HG02642 (cell line): ENCODE results near the gene AP5Z1.

Experiments used
- ATAC-seq: cut with Tn5 transposase; IDR thresholded peaks from one replicate; pipeline ENCODE4 v1.9.1; 2021; ENCODE audit warnings: mild to moderate bottlenecking; ENCODE audit not compliant: unreplicated experiment, poor library complexity

Gene AP5Z1

DNA sequence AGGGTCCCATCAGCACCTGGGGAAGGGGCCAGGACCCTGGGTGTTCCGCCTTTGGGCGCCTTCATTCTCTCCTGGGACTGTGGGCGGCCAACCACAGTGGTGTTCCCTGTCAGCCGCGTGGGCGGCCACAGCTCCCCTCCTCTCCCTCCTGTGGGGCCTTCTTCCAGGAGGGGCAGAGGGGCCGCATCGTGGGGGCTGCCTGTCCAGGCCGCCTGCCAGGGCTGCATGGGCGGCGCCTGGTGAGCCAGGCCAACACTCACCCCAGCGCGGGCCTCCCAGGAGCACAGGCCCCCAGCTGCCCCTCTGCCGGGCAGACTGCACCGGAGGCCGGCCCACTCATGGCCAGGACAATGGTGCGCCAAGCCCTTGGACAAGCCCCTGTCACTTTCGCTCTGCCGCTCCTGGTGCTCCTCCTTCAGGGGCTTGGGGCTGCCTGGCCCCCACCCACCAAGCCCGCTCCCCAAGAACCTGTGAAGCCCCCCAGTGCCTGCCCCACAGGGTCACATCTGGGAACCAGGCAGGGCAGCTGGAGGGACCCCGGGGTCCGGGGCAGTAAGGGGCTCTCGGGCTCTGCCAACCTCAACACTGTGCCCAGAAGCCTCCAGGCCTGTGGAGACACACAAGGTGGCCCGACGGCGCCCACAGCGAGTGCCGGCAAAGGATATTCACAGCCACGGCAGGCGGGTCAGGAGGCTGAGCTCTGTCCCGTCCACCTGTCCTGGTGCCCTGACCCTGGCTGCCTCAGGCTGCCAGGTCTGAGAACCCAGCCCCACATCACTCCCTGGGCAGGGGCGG lies 42.8 kb downstream of the AP5Z1 start:
- no peak for ATAC-seq

DNA sequence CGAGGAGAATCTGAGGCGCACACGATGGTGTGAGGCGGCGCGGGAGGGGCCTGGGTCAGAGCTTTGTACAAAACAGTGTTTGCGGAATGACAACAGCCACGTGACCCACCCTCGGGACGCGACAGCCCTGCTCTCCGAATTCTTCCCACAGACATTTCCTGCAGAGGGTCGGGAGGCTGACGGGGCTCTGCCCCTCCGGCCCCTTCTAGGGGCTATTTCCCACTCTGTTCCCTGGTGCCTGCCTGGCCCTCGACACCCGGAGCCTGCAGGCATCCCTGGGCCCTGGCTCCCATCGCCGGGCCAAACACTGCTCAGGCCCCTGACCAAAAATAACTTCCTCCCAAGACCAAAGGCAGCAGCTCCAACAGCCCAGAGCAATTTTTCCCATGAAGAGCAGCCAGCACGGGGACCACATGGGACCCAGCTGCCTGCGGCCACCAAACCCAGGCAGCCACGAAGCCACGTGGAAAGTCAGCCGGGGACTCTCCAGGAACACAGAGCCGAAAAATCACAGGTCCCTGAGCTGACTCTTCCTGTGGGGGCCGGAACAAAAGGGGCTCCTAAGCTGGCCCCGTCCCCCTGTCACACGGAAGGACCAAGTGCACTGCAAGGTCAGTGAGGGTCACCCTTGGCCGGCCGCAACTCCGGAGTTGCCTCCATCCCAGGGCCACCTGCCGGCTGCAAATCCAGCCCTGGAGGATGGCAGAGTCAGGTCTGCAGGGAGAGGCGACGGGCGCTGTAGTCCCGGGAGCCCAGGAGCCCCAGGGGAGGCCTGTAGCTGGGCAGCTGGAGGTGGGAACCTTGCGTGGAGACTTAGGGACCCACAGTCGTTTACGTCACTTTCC lies 44.4 kb downstream of the AP5Z1 start:
- no peak for ATAC-seq

DNA sequence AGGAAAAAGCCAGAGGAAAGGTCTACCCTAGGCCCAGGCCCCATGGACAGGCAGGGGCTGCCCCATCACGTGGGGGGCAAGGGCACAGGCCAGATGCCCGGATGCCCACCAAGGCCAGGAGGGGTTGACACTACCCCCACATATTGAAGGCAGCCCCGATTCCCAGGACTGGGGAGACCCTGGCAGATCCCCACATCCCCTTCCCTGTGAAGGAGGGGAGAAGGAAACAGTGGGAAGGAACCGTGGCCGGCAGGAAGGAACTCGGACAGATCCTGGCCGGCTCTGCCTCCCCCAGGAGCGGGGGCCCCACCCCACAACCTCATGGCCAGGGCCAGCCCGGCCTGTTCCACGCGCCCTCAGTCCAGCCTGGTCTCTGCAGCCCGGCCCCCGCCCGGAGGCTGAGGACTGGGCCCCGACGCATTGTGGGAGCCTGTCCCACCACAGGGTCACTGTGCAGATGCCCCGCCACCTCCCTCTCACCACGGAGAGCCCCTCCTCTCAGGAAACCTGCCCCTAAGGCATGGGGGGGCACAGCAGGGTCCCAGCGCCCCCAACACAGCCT lies 45.1 kb downstream of the AP5Z1 start:
- no peak for ATAC-seq

- ATAC-seq: no peak
These were observed 45.6 kb downstream of the AP5Z1 start for GRCh38 chr7:4820967-4821471.

- no peak for ATAC-seq
These were observed 47.3 kb downstream of the AP5Z1 start for GRCh38 chr7:4822677-4823076.

- no peak for ATAC-seq
These were observed 48.2 kb downstream of the AP5Z1 start for GRCh38 chr7:4823441-4824119.

DNA sequence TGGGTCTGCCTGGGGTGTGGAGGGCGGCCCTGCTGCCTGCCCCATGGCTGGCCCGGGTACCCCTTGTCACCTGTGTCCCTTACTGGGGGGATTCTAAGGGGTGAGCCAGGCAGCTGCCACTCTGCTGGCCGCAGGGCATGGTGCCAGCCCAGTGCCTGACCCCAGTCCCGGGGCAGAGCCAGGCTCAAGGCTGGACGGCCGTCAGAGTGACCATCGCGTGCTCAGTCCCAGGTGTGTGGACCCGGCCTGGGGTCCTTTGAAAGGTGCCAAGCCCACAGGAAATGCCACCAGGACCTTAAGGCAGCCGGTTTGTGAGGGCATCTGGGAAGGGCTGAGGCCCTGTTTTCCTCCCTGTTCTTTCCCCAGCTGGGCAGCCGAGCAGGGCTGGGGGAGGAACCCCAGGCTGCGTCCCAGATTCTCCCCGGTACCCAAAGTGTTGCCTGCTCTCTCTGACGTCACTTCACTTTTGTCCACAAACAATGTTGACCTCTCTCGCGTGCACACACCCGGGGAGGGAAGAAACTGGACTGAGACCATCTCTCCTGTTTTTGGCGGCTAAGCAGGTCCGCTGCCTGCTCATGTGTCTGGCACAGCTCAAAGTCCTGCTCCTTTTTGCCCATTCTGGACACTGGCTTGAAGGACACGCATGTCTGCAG lies 48.8 kb downstream of the AP5Z1 start:
- ATAC-seq: no peak

DNA sequence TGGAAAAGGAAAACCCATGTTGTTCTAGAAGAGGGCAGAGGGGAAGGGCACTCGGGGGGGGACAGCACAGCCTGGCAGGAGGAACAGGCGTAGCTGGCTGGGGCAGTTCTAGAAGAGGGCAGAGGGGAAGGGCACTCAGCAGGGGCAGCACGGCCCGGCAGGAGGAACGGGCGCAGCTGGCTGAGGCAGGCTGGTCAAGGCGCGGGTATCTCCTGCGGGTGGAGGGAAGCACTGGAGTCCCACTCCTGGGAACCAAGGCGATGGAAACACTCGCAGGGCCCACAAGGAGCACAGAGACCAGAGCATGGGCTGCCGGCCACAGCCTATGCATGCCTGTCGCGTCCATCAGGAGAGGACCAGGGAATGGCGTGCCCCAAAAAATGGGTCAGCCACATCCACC lies 49.7 kb downstream of the AP5Z1 start:
- ATAC-seq: no peak

DNA sequence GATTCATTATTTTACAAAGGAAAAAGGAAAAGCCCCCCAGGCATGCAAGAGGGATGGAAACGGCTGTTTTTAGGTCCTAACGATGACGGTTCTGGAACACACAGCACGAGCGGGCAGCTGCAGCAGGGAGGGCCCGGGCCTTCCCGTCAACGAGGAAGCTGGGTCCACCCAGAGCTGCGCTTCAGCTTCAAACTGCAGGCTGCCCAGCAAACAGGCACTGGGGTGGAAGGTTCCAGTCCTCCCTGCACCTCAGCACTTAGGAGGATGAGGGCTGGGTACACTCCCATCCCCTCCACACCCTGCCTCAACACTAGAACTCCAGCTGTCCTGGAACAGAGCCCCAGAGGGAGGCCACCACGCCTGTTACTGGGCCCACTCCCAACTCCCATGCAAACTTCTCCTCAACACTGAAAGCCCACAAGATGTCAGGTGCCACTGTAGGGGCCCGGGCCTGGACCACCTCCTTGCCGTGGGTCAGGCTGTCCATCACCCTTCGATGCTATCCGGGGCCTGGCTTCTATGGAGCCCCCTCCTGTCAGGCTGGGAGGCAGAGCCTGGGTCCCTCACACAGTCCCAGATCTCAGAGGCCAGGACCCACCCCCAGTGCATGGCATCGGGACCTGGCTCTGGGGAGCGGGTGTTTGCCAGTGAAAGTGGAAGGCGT lies 53.4 kb downstream of the AP5Z1 start:
- no peak for ATAC-seq

- no peak for ATAC-seq
These were observed 54.8 kb downstream of the AP5Z1 start for GRCh38 chr7:4830176-4830575.

- ATAC-seq: no peak
These were observed 56.5 kb downstream of the AP5Z1 start for GRCh38 chr7:4831723-4832495.

DNA sequence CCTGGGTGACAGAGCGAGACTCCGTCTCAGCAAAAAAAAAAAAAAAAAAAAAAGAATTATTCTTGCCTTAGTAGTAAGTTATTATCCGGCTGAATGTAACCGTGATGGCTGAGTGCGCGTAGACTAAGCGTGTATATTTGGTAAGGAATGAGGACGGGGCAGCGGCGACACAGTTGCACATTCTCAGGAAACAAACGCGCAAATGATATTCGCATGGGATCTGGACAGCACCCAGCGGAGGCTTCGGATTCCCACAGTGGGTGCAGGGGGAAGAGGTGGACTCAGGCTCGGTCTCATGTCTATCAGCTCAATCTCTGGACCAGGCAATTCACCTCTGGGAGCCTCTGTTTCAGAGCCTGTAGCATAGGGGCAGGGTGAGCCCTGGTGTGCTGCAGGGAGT lies 57.3 kb downstream of the AP5Z1 start:
- ATAC-seq: no peak

- no peak for ATAC-seq
These were observed 57.8 kb downstream of the AP5Z1 start for GRCh38 chr7:4833176-4833575.

- ATAC-seq: no peak
These were observed 58.5 kb downstream of the AP5Z1 start for GRCh38 chr7:4833691-4834600.

DNA sequence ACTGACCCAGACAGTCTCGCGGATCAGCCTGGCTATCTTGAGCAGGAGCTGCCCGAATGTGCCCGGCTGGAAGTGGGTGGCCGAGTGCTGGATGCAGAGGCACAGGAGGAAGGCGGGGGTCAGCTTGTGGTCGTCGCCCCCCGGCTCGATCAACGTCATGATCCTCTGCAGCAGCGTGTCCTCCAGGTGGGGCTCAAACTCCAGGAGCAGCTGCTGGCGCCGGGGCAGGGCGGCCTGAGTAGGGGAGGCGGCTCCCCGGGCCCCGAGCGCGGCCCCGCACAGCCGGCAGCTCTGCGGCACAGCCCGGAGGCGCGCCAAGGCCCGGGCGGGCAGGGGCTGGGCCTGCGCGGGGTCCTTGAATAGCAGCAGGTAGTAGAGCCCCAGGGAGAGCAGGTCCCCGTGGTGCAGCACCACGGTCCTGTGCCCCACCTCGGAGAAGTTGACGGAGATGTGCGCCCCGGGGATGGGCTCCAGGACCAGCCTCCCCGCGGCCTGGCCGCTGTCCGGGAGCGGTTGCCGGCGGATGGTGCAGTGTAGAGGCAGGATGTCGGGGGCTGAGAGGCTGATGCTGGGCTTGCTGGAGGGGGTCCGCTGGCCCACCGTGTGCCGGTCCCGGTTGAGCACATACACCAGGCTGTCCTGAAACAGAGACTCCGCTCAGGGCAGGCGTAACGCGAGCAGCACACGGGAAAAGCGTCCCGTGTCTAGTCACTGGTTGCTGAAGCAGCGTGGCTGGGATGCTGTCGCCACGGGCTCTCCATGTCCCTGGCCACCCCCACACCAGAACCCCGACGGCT lies 59.4 kb downstream of the AP5Z1 start:
- ATAC-seq: no peak

GRCh38 chr7:4835398-4836205 lies 60.2 kb downstream of the AP5Z1 start:
- ATAC-seq: no peak
